Stimulated activated memory B cell treated with anti-CD40 and anti-IgM and Interleukin-4, amounts not matched to agents 10 μg/mL and 1 μg/mL and 100 μg/mL, for 72 hours (primary cell): ENCODE results near the gene MEA1.

Experiments used
- ATAC-seq: fragments of 150-1000 bp; cut with Tn5 transposase; 2 replicates; pipeline ENCODE4 v1.10.0; 2021
- H3K27ac Mint-ChIP-seq: one replicate; pipeline ENCODE4 v1.8.0; 2022; ENCODE audit warnings: mild to moderate bottlenecking, mixed read lengths
- H3K27me3 Mint-ChIP-seq: one replicate; pipeline ENCODE4 v1.8.0; 2022; ENCODE audit warnings: mixed read lengths
- H3K36me3 Mint-ChIP-seq: one replicate; pipeline ENCODE4 v1.8.0; 2022; ENCODE audit warnings: mixed read lengths
- H3K4me1 Mint-ChIP-seq: one replicate; pipeline ENCODE4 v1.8.0; 2022; ENCODE audit warnings: mixed read lengths
- H3K4me3 Mint-ChIP-seq: one replicate; pipeline ENCODE4 v1.8.0; 2022; ENCODE audit warnings: mild to moderate bottlenecking, moderate library complexity, mixed read lengths
- H3K9me3 Mint-ChIP-seq: one replicate; pipeline ENCODE4 v1.8.0; 2022; ENCODE audit warnings: mixed read lengths

The MEA1 gene

DNA sequence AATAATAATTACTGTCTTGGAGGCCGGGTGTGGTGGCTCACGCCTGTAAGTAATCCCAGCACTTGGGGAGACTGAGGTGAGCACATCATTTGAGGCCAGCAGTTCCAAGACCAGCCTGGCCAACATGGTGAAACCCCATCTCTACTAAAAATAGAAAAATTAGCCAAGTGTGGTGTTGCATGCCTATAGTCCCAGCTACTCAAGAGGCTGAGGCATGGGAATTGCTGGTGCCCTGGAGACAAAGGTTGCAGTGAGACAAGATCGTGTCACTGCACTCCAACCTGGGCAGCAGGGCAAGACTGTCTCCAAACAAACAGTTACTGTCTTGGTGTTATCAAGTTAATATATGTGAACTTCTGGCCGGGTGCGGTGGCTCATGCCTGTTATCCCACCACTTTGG is 12.6 kb upstream of the MEA1 start:
- no peak overlapping the region for H3K27ac Mint-ChIP-seq
- peaks cover 53% of the 10 kb centered on the region for H3K36me3 Mint-ChIP-seq
- no peak for ATAC-seq
- H3K27me3 Mint-ChIP-seq = no peaks in the 10 kb centered on the region
- H3K4me3 Mint-ChIP-seq = no peak overlapping the region
- H3K9me3 Mint-ChIP-seq = no peaks in the 10 kb centered on the region
- peaks cover 16% of the 10 kb centered on the region for H3K4me1 Mint-ChIP-seq

DNA sequence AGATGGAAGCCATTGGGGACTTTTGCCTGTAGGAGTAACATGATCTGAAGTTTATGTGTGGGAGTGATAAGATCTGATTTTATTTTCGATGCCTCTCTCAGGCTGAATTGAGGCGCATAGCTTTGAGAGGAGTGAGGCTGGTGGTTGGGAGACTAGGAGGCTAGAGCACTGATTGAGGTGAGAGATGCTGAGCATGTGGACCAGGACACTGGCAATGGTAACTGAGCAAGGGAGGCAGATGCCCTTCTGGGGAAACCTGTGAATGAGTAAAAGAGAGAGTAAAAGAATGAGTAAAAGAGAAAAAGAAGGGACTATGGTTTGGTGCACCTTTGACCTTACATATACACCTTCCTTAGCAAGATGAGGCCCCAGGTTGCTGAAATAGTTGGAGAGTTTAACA is 10.7 kb upstream of the MEA1 start:
- H3K9me3 Mint-ChIP-seq = no peaks in the 10 kb centered on the region
- ATAC-seq = no peak
- peaks cover 54% of the 10 kb centered on the region for H3K36me3 Mint-ChIP-seq
- peaks cover 23% of the 10 kb centered on the region for H3K4me1 Mint-ChIP-seq
- no peaks in the 10 kb centered on the region for H3K27me3 Mint-ChIP-seq
- H3K4me3 Mint-ChIP-seq = no peak overlapping the region
- no peak overlapping the region for H3K27ac Mint-ChIP-seq

DNA sequence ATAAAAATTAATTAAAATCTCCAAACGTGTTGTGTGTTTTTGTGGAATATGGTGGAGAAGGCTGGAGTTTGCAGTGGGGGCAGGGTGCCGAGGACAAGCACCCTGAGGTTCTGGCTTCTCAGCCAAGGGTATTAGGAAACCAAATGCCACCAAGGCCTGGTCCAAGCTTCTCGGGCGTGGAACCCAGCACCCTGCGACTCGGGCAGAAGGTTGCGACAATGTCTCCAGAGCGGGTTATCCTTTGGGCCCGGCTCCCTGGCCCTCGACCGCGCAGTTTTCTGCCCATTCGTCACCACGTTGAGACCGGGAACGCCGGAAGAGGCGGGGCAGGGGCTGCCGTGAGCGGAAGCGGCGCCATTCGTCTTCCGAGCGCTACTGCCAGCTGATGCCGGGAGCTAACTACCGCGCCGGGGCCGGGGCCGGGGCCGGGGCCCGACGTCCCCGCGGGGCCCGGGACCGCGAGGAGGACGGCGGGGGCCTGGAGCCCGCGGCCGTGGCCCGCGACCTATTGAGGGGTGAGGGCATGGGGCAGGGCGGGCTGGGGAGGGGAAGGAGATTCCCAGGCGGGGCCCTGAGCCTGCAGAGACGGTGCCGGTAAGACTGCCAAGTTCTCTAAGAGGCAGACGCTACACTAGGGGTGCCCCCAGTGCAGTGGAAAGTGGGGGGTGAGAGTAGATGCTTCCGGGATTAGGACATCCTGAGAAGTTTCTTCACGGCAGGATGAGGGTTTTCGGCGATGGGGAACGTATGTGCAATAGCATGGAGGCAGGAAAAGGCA is 7.7 kb upstream of the MEA1 start, which contains the start of gene RRP36:
TSS of gene RRP36 (plus strand) at position 354 of the 778 bp plus-strand sequence. CDS start at position 386, 32 bp downstream.
- Mint-ChIP-seq H3K4me1 (peaks cover 43% of the 10 kb centered on the region), H3K9me3 (no peaks in the 10 kb centered on the region), H3K36me3 (peaks cover 53% of the 10 kb centered on the region), H3K27ac (peak within 1 kb of the TSS; percentile 96), H3K4me3 (peak within 1 kb of the TSS; percentile 99), H3K27me3 (no peaks in the 10 kb centered on the region)
- peak; percentile 92 for ATAC-seq

DNA sequence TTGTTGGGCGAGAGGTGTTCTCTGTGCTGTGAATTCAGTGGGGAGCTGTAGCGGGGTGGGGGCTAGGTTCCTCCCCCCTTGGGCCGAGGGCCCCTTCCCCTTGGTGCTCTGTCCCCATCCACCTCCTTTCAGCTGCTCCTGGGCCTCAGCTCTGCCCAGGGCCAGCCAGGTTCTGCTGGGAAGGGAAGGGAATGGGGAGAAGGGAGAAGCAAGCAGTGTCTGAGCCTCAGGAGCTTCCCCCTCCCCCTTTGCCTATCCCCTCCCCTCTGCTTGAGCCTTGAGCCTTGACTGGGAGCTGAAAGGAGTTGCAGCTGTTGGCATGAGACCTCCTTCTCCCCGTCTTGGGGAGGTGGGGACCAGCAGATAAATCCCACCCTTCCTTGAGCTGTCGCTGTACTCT is 7.1 kb upstream of the MEA1 start:
- H3K4me1 Mint-ChIP-seq = peaks cover 49% of the 10 kb centered on the region
- peak overlapping the region; percentile 99 for H3K4me3 Mint-ChIP-seq
- ATAC-seq = no peak
- peak overlapping the region; percentile 96 for H3K27ac Mint-ChIP-seq
- peaks cover 47% of the 10 kb centered on the region for H3K36me3 Mint-ChIP-seq
- H3K9me3 Mint-ChIP-seq = no peaks in the 10 kb centered on the region
- H3K27me3 Mint-ChIP-seq = no peaks in the 10 kb centered on the region

DNA sequence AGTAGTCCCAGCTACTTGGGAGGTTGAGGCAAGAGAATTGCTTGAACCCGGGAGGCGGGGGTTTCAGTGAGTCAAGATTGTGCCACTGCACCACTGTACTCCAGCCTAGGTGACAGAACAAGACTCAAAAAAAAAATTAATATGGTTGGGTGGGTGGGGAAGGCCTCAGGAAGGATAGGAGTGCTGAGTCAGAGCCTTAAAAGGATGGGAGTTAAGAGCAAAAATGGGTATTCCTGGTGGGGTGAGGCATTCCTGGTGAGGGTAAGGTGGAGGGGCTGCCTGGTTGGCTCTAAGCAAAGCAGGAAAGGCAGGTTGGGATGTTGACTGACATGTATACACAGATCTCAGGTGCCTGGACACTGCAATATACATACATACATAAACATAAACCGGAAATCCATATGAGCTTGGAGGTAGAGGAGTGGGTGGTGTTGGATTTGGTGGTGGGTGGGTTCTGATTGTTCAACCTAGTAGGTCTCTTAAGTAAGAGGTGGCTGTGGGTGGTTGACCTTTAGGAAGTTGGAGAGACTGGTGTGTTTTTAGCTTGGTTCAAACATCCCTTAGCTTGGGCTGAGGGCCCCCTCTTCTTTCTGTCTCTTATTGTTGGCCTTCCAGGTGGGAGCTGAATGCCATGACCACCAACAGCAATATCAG is 6.4 kb upstream of the MEA1 start:
- no peak for ATAC-seq
- no peaks in the 10 kb centered on the region for H3K27me3 Mint-ChIP-seq
- peaks cover 44% of the 10 kb centered on the region for H3K36me3 Mint-ChIP-seq
- peaks cover 50% of the 10 kb centered on the region for H3K4me1 Mint-ChIP-seq
- H3K9me3 Mint-ChIP-seq = no peaks in the 10 kb centered on the region
- H3K4me3 Mint-ChIP-seq = peak overlapping the region; percentile 12
- H3K27ac Mint-ChIP-seq = peak overlapping the region; percentile 5

DNA sequence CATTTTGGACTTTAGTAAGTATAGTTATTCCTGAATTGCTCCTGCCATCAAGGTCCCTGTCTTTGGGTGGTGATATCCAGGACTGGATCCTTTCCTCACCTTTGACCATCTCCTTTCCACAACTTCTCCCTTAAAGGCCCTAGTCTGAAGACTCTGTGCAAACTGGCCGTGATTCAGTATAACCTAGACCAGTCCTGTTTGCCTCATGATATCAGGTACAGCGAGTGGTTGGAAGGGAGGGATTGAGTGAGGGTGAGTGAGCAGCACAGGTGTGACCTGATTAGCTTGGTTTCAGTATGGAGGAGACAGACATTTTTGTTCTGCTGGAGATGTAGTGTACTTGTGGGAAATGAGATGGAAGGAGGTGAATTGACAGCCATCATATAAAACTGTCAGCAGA is 5.4 kb upstream of the MEA1 start:
- H3K27me3 Mint-ChIP-seq = no peaks in the 10 kb centered on the region
- H3K4me3 Mint-ChIP-seq = no peak overlapping the region
- peaks cover 35% of the 10 kb centered on the region for H3K36me3 Mint-ChIP-seq

DNA sequence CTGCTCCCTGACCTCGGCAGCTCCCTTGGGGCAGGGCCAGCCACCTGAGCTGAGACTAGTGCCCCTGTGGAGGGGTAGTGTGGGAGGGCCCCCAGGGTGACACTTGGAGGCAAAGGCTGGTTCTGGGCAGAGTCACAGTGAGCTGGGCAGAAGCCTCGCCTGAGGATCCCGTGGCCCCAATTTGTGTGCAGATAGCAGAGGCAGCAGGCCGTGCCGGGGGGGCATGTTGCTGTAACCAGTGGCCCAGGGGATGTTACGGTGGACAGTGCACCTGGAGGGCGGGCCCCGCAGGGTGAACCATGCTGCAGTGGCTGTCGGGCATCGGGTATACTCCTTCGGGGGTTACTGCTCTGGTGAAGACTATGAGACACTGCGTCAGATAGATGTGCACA is 3.2 kb upstream of the MEA1 start:
- peaks cover 27% of the 10 kb centered on the region for H3K36me3 Mint-ChIP-seq
- H3K9me3 Mint-ChIP-seq = no peaks in the 10 kb centered on the region
- no peak overlapping the region for H3K4me3 Mint-ChIP-seq
- H3K4me1 Mint-ChIP-seq = peaks cover 66% of the 10 kb centered on the region
- no peaks in the 10 kb centered on the region for H3K27me3 Mint-ChIP-seq
- ATAC-seq = no peak
- peak overlapping the region; percentile 6 for H3K27ac Mint-ChIP-seq

More for the DNA sequence above, 5.4 kb upstream of the MEA1 start:
- Mint-ChIP-seq H3K4me1 (peaks cover 53% of the 10 kb centered on the region), H3K27ac (no peak overlapping the region), H3K9me3 (no peaks in the 10 kb centered on the region)
- no peak for ATAC-seq

DNA sequence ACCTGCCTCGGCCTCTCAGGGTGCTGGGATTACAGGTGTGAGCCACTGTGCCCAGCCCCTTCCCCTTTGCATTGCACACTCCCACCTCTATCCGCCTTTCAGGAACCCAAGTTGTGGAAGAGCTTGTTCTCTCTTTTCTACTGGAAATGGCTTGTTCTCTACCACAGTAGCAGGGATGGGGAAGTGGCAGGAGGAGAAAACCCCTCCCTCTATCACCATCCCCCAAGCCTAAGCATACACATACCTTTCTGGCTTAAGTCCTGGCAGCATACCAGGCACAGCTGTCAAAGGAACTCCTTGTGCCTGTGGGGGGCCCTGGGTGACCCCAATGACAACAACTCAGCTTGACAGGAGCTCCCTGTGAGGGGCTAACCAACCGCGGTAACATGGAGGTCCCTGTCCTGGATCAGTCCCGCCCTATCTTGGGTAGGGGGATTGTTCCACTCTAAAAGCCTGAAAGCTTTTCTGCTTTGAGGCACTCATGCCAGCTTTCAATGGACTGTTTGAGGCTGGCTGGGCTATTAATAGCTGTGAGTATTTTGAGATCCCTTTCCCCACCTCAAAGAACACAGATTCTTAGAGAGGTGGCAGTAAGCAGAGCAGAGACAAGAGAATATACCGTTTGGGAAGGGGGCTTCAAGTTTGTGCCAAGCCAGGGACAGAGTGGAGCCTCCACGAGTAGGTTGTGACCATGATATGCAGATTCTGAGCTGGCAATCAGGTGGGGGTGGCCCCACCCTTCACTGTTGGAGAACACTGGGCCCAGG is 2.6 kb upstream of the MEA1 start:
- Mint-ChIP-seq H3K9me3 (no peaks in the 10 kb centered on the region), H3K36me3 (peaks cover 33% of the 10 kb centered on the region), H3K4me3 (peak overlapping the region; percentile 14), H3K27me3 (no peaks in the 10 kb centered on the region), H3K27ac (peak overlapping the region; percentile 6), H3K4me1 (peaks cover 71% of the 10 kb centered on the region)
- no peak for ATAC-seq

DNA sequence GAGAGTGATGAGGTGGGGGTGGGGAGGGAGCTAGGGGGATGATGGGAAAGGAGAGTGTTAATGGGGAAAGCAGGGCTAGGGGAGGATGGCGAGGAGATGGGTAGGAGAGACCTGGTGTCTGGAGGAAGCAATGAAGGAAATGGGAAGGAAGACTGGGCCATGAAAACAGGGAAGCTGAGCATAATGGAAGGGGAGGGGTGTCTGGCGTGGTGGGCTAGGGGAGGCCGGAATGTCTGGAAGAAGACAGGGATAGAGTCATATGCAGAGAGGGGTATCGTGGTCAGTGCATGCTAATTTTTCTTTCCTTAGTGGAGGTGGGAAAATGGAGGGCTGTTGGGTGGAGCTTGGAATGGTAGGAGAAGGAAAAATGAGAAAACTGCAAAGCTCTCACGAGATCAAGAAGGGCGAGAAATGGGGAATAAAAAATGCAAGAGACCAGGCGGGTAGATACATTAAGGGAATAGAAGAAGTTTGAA is 726 bp upstream of the MEA1 start:
- H3K4me1 Mint-ChIP-seq = peaks cover 65% of the 10 kb centered on the region
- H3K27ac Mint-ChIP-seq = peak overlapping the region; percentile 83
- no peak for ATAC-seq
- H3K9me3 Mint-ChIP-seq = no peaks in the 10 kb centered on the region
- H3K4me3 Mint-ChIP-seq = peak overlapping the region; percentile 92
- no peaks in the 10 kb centered on the region for H3K27me3 Mint-ChIP-seq
- peaks cover 33% of the 10 kb centered on the region for H3K36me3 Mint-ChIP-seq

DNA sequence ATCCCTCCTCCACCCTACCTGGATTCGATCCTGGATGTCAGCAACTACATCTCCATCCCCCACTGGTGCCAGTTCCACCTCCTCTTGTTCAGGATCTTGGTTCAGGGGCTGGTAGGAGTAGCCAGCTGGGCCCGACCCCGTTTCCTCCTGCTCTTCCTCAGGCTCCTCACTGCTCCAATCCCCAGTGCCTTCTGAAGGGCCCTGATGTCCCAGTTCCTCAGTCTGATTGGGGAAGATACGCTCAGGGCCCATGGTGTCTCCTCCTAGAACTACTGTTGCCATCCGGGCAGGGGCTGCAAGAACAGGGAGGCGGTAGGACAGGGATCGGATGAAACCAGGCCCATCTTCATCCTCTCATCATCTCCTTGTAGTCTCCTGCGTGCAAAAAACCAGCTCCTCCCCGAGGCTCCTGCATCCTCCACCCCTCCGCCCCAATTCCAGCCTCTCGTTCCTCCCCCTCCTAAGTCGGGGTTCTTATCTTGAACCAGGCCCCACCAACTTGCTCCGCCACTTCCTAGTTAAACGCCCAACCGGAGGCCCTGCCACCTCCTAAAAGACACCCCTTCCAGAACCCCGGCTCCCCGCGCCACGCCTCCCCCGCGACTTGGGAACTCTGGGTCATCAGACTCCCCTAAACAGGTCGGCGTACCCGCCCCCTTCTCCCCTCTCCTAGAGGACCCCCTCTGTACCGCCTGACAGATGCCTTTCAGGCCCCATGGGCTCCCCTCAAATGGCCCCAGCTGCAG is 476 bp downstream of the MEA1 start:
- ATAC-seq = no peak
- Mint-ChIP-seq H3K4me1 (peaks cover 68% of the 10 kb centered on the region), H3K27ac (peak overlapping the region; percentile 83)

DNA sequence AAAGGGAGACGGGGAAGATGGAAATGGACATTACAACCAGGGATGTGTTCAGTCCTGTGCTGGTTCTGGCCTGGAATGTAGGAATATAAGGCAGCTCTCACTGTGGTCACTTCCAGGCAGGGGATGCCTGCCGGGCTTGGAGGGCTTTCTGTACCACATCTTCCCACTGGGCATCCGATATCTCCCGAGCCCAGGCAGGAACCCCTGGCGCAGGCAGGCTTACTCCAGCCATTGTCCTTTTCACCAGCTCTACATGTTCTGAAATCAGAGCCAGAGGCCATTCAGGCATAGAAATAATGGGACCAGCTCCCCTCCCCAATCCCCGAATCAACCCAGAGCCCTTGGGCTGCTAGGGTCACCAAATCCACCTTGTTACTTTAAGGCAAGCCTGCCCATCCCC is 1.4 kb downstream of the MEA1 start:
- Mint-ChIP-seq H3K9me3 (no peaks in the 10 kb centered on the region), H3K27me3 (no peaks in the 10 kb centered on the region), H3K4me1 (peaks cover 61% of the 10 kb centered on the region), H3K4me3 (peak overlapping the region; percentile 92), H3K36me3 (peaks cover 19% of the 10 kb centered on the region), H3K27ac (peak overlapping the region; percentile 83)
- no peak for ATAC-seq

More for the DNA sequence above, 476 bp downstream of the MEA1 start:
- Mint-ChIP-seq H3K36me3 (peaks cover 21% of the 10 kb centered on the region), H3K4me3 (peak overlapping the region; percentile 92), H3K9me3 (no peaks in the 10 kb centered on the region), H3K27me3 (no peaks in the 10 kb centered on the region)

DNA sequence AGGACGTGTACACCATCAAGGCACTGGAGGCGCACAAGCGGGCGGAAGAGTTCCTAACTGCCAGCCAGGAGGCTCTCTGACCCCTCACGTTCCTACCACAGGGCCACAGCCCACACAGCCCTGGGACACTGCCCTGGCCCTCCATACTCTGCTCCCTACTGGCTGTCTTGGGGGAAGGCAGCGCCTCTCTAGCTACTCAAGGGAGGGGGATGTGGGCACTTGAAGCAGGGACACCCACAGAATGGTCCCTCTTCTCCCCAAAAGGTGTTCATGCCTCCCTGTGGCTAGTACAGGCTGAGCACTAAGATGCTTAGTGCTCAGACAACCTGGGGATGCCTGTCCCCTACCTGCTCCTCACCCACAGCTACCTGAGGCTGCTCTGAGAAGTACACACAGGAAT is 2.5 kb downstream of the MEA1 start:
- ATAC-seq = no peak
- Mint-ChIP-seq H3K4me1 (peaks cover 50% of the 10 kb centered on the region), H3K27me3 (no peaks in the 10 kb centered on the region), H3K9me3 (no peaks in the 10 kb centered on the region), H3K27ac (peak overlapping the region; percentile 83), H3K36me3 (peaks cover 28% of the 10 kb centered on the region), H3K4me3 (no peak overlapping the region)

DNA sequence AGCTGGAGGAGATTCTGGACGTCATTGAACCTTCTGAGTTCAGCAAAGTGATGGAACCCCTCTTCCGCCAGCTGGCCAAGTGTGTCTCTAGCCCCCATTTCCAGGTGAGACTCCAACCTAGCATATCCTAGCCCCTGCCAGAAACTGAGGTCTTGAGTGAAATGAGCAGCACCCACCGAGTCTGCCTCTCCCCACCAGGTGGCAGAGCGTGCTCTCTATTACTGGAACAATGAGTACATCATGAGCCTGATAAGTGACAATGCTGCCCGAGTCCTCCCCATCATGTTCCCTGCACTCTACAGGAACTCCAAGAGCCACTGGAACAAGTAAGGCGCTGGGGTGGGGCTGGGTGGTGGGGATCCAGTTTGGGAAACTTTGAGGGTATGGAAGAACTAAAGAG is 4.6 kb downstream of the MEA1 start:
- ATAC-seq = no peak
- no peak overlapping the region for H3K4me3 Mint-ChIP-seq
- H3K9me3 Mint-ChIP-seq = no peaks in the 10 kb centered on the region
- peaks cover 36% of the 10 kb centered on the region for H3K4me1 Mint-ChIP-seq
- H3K27ac Mint-ChIP-seq = no peak overlapping the region
- H3K27me3 Mint-ChIP-seq = no peaks in the 10 kb centered on the region
- peaks cover 34% of the 10 kb centered on the region for H3K36me3 Mint-ChIP-seq

DNA sequence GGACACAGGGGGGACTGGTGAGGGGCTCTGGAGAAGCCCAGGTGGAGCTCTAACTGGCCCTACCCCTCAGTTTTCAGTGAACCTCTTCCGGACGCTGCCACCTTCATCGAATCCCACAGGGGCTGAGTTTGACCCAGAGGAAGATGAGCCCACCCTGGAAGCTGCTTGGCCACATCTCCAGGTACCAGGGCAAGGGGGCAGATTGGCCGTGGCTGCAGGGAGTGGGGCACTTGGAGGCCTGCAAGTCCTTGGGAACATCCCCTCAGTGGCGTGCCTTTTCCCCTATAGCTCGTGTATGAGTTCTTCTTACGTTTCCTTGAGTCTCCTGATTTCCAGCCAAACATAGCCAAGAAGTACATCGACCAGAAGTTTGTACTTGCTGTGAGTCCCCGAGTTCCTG is 6.6 kb downstream of the MEA1 start:
- Mint-ChIP-seq H3K4me1 (peaks cover 16% of the 10 kb centered on the region), H3K4me3 (no peak overlapping the region), H3K36me3 (peaks cover 34% of the 10 kb centered on the region), H3K27ac (no peak overlapping the region), H3K27me3 (no peaks in the 10 kb centered on the region), H3K9me3 (no peaks in the 10 kb centered on the region)
- ATAC-seq = no peak

DNA sequence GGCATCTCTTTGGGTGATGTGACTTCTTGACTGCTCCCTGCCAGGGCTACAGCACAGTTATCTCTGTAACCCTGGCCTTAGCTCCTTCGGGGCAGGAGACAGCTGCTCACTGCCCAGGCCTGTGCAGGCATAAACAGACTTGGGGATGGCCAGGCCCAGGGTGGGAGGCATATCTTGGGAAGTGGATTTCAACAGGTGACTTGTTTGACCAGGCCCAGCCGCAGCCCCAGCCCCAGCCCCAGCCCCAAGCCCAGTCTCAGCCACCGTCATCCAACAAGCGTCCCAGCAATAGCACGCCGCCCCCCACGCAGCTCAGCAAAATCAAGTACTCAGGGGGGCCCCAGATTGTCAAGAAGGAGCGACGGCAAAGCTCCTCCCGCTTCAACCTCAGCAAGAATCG is 7.5 kb downstream of the MEA1 start:
- H3K4me1 Mint-ChIP-seq = peaks cover 8% of the 10 kb centered on the region
- no peak for ATAC-seq
- no peak overlapping the region for H3K27ac Mint-ChIP-seq
- H3K36me3 Mint-ChIP-seq = peaks cover 28% of the 10 kb centered on the region
- H3K4me3 Mint-ChIP-seq = no peak overlapping the region
- no peaks in the 10 kb centered on the region for H3K9me3 Mint-ChIP-seq
- H3K27me3 Mint-ChIP-seq = no peaks in the 10 kb centered on the region
